ENCODE measurements around the gene DIS3L2.
A peak's percentile ranks its signal among the peaks of the same experiment; 100 is the strongest.

Gene DIS3L2

DNA sequence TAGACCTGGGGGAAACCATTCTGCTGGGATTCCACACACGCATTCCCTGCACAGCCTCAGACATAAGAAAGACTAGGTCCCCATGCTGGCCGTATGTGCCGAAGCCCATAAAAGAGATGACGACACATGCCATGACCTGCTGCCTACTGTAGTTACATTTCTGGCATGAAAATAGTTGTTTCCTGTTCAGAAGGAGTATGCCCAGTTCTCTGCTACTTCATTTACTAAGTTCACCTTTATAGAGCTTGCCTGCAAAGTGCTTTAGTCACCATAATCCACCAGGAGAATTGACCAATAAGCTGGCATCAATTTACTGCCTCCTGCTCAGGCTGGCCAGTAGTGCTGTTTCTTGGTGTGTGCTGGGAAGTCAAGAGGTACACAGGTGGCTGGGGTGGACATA is 266.8 kb downstream of the DIS3L2 start:
- peaks cover 7% of the 10 kb centered on the region; the same call in 1 of the 2 replicates for H3K4me1 ChIP-seq
- no peak overlapping the region for H3K27ac ChIP-seq
- no peak for TF ChIP-seq Cebpa-rat (IDR thresholded peaks at IDR 0.05)
- H4K20me1 ChIP-seq: no peaks in the 10 kb centered on the region
- H3K4me2 ChIP-seq: no peak overlapping the region
- H3K36me3 ChIP-seq: peaks cover 7% of the 10 kb centered on the region
- no peak overlapping the region for H3K9ac ChIP-seq
- H3K27me3 ChIP-seq: no peaks in the 10 kb centered on the region
- no peaks in the 10 kb centered on the region for H3K9me3 ChIP-seq
- H3K4me3 ChIP-seq: no peak overlapping the region

DNA sequence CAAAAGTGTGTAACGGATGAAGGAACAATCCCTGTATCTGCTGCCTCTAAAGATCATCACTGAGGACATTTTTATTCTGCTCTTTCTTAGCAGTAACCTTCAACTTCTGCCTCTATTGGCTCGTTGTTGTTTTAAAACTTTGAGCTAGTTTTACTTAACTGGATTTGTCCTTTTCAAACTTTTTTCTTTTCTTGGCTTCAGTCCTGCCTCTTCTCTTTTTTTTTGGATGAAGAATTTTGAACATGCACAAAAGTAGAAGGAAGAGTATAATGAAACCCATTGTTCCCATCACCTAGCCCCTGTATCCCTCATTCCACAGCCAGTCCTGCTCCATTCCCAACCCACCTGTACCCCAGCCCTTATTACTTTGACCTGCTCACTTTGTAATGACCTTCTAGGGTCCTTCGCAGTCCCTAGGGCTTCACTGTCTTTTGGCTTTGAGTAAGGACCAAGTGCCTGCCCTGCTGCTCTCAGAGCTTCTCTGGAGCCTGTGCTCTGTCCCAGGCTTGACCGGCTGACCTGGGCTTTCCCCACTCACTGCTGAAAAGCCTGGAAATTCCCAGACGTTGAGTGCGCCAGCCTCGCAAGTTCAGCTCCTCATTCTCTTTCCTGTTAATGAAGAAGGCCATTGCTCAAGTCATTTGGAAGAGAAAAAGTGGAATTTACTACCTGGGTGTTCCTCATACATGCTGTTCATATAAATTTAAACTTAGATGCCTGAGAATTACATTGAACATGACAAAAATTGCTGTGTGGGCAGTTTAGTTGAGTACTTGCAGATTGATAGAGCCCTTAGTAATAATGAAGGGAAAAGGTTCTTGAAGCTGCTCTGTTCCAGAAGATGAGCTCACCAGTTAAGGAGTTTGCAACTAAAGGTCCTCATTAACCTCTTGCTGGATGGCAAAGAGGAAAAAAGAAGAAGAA is 267.7 kb downstream of the DIS3L2 start:
- Histone ChIP-seq H3K36me3 (peaks cover 3% of the 10 kb centered on the region; the same call in 1 of the 2 replicates), H3K27me3 (no peaks in the 10 kb centered on the region), H3K4me2 (no peak overlapping the region), H3K9ac (no peak overlapping the region), H3K9me3 (no peaks in the 10 kb centered on the region), H3K4me1 (peaks cover 8% of the 10 kb centered on the region), H4K20me1 (no peaks in the 10 kb centered on the region), H3K27ac (no peak overlapping the region), H3K4me3 (no peak overlapping the region)
- TF ChIP-seq Cebpa-rat (IDR thresholded peaks at IDR 0.05): no peak

DNA sequence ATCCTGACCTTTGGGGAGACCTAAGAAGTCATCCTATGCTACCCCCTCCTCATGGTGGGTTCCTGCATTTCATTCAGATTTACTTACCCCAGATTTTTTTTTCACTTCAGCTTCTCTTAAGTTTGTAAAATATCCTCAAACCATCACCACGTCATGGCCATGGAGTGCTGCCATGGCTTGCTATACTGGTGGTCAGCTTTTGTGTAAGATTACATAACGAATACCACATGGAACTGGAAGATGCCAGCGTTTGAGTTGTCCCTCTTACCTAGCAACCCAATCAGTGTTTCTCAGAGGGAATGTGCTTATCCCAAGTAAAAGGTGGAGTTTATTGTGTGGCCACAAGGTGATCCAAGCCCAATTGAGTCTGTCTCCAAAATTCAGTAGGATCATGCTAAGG is 268.4 kb downstream of the DIS3L2 start:
- Histone ChIP-seq H3K4me2 (no peak overlapping the region), H3K27me3 (no peaks in the 10 kb centered on the region), H3K27ac (no peak overlapping the region), H4K20me1 (no peaks in the 10 kb centered on the region), H3K36me3 (no peaks in the 10 kb centered on the region; the same call in 1 of the 2 replicates), H3K9ac (no peak overlapping the region), H3K9me3 (no peaks in the 10 kb centered on the region), H3K4me1 (peaks cover 15% of the 10 kb centered on the region), H3K4me3 (no peak overlapping the region)
- TF ChIP-seq Cebpa-rat (IDR thresholded peaks at IDR 0.05): no peak

DNA sequence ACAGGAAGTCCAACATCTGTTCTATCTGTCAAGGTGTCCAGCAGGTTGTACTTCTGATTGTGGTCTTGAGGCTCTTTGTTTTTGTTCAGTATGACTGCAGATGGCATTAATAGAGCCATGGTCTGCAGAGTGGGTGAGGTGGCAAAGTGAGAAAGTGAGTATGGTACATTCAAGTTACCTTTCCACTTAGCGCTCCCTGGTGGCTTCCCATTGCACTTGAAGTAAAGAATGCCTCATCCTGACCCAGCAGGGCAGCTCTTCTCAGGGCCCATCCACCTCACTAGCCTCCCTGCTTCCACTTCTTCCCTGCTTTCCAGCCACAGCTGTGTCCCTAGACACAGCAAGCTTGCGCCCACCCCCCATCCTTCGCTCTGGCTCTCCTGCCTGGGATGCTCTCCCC is 269.0 kb downstream of the DIS3L2 start:
- no peaks in the 10 kb centered on the region; the same call in 1 of the 2 replicates for H3K36me3 ChIP-seq
- H3K9me3 ChIP-seq: no peaks in the 10 kb centered on the region
- TF ChIP-seq Cebpa-rat (IDR thresholded peaks at IDR 0.05): no peak
- H3K27me3 ChIP-seq: no peaks in the 10 kb centered on the region
- H3K4me1 ChIP-seq: peaks cover 17% of the 10 kb centered on the region
- no peak overlapping the region for H3K9ac ChIP-seq
- no peaks in the 10 kb centered on the region for H4K20me1 ChIP-seq
- H3K27ac ChIP-seq: no peak overlapping the region
- H3K4me2 ChIP-seq: no peak overlapping the region
- H3K4me3 ChIP-seq: no peak overlapping the region

DNA sequence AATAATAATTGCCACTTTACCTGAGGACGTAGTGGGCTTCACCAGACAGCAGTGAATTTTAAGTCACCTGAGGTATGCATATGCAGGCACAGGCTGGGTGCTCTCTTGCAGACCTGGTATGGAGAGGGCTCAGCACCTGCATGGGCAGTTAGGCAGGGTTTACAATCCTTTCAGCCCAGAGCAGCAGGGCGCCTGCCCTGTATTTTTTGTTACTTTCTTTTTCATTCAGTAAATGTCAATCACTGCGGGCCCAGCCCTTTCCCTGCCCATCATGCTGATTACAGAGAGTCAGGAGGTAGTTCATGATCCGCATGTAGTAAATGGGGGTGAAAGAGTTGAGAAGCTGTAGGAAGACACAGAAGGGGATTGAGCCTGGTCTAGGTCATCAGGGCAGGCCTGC is 270.0 kb downstream of the DIS3L2 start:
- Histone ChIP-seq H3K9me3 (no peaks in the 10 kb centered on the region), H3K27me3 (no peaks in the 10 kb centered on the region), H4K20me1 (no peaks in the 10 kb centered on the region), H3K4me1 (peaks cover 17% of the 10 kb centered on the region), H3K4me2 (no peak overlapping the region), H3K27ac (no peak overlapping the region), H3K4me3 (no peak overlapping the region), H3K36me3 (no peaks in the 10 kb centered on the region; the same call in 1 of the 2 replicates), H3K9ac (no peak overlapping the region)
- TF ChIP-seq Cebpa-rat (IDR thresholded peaks at IDR 0.05): no peak

DNA sequence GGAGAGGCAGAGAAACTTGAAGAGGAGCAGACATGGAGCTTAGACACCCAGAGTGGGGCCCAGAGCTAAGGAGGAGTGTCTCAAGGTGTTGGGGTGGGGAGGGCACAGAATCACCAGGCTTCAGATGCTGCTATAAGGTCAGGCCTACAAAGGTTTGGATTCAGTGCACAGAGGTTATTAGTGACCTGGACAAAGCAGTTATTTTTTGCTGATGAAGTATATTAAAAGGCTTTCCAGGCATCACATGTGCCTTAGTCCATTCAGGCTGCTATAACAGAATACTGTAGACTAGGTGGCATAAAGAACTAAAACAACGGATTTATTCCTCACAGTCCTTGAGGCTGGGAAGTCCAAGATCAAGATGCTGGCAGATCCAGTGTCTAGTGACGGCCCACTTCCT is 271.4 kb downstream of the DIS3L2 start:
- no peak for TF ChIP-seq Cebpa-rat (IDR thresholded peaks at IDR 0.05)
- no peak overlapping the region for H3K4me2 ChIP-seq
- H3K27me3 ChIP-seq: no peaks in the 10 kb centered on the region
- no peaks in the 10 kb centered on the region; the same call in 1 of the 2 replicates for H3K36me3 ChIP-seq
- no peak overlapping the region for H3K9ac ChIP-seq
- no peaks in the 10 kb centered on the region for H4K20me1 ChIP-seq
- no peak overlapping the region for H3K27ac ChIP-seq
- H3K4me1 ChIP-seq: peaks cover 26% of the 10 kb centered on the region
- H3K4me3 ChIP-seq: no peak overlapping the region
- no peaks in the 10 kb centered on the region for H3K9me3 ChIP-seq

DNA sequence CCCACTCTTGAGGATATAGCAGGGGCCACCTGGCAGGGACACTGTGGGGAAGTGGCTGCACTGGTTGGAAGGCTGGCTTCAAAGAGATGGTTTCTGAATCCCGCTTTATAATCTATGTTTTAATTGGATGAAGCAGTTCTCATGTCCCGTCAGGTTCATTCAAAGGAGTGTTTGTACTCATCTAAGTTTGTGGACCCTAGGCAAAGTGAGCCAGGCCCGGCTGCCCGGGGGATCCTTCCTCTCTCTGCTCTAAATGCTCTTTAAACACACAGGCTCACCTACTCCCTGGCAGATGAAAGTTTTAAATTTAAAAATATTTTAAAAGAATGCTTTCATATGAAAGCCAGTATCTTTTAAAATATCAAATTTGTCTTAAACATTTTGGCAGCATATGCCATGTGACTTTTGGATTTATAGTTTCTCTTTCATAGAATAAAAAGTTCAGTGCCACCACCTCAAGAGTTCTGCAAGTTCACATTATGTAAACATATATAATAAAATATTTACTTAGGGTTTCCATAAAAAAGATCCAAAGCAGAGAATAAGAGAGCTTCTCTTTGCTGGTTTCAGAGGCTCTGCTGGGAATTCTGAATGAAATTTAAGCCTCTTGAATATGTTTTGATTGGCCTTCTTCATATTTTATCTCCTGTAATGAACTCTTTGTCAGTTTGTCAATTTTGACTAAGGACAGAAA is 273.6 kb downstream of the DIS3L2 start:
- Histone ChIP-seq H3K4me3 (no peak overlapping the region), H4K20me1 (no peaks in the 10 kb centered on the region), H3K4me1 (peaks cover 27% of the 10 kb centered on the region), H3K27ac (no peak overlapping the region), H3K36me3 (peaks cover 19% of the 10 kb centered on the region), H3K4me2 (peak overlapping the region; percentile 33), H3K27me3 (no peaks in the 10 kb centered on the region), H3K9ac (no peak overlapping the region), H3K9me3 (no peaks in the 10 kb centered on the region)
- no peak for TF ChIP-seq Cebpa-rat (IDR thresholded peaks at IDR 0.05)

DNA sequence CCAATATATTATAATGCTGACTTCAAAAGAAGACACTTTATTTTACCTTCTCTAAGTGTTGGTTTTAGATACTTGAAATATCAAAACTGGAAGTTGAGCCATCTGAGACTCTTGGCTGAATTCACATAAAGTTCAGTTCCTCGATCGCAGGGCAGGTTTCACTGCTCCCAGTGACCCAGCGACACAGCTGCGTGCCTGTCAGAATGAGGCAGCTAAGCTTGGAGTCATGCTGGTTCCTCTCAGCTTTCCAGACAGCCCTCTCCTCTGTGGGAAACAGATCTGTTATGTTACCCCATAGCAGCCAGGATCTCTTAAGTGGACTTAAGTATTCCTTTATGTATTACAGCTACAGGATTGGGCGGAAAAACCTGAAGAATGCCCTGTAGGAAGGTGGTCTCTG is 274.2 kb downstream of the DIS3L2 start:
- no peaks in the 10 kb centered on the region for H3K9me3 ChIP-seq
- no peak overlapping the region for H3K4me2 ChIP-seq
- H4K20me1 ChIP-seq: no peaks in the 10 kb centered on the region
- no peak overlapping the region for H3K9ac ChIP-seq
- peaks cover 25% of the 10 kb centered on the region for H3K36me3 ChIP-seq
- no peak overlapping the region for H3K27ac ChIP-seq
- no peak overlapping the region for H3K4me3 ChIP-seq
- H3K27me3 ChIP-seq: no peaks in the 10 kb centered on the region
- no peak for TF ChIP-seq Cebpa-rat (IDR thresholded peaks at IDR 0.05)
- peaks cover 27% of the 10 kb centered on the region for H3K4me1 ChIP-seq

DNA sequence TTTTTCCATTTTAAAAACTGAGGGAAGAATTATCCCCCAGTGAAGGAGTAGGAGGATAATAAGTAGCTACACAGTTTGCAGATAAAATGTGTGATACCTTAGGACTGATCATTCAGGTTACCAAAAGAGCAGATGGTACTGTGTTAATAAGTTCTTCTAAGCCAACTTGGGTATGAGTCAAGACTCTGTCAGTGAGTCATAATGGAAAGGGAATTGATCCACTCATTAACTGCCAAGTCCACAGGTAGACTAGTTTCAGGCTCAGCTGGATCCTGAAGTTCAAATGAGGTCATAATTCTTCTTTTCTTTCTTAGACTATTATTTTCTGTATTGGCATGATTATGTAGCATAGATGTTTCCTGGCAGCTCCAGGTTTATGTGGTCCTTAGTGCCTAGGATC is 274.7 kb downstream of the DIS3L2 start:
- TF ChIP-seq Cebpa-rat (IDR thresholded peaks at IDR 0.05): no peak
- peaks cover 27% of the 10 kb centered on the region for H3K4me1 ChIP-seq
- no peak overlapping the region for H3K4me3 ChIP-seq
- H3K27ac ChIP-seq: no peak overlapping the region
- H3K9me3 ChIP-seq: no peaks in the 10 kb centered on the region
- H4K20me1 ChIP-seq: no peaks in the 10 kb centered on the region
- peaks cover 30% of the 10 kb centered on the region for H3K36me3 ChIP-seq
- H3K4me2 ChIP-seq: no peak overlapping the region
- no peak overlapping the region for H3K9ac ChIP-seq
- no peaks in the 10 kb centered on the region for H3K27me3 ChIP-seq

DNA sequence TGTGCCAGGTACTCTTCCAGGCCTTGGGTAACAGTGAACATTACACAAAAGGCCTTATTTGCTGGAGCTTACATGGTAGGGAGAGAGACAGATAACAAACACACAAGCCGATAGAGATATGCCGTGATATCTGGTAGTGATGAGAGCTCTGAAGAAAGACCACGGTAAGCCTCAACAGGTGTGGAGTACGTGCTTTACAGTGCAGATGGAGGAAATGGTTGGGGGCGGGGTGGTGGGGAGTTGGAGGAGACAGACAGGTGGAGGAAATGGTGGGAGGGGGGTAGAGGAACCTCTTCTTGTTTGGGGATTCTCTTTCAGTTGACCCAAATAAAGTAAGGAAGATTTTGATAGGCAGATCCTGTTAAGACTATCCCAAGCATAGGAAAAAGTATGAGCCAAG is 276.0 kb downstream of the DIS3L2 start:
- Histone ChIP-seq H3K36me3 (peaks cover 31% of the 10 kb centered on the region), H3K4me3 (no peak overlapping the region), H3K4me2 (peak overlapping the region; percentile 34), H3K27ac (no peak overlapping the region), H3K4me1 (peaks cover 21% of the 10 kb centered on the region), H4K20me1 (peaks cover 3% of the 10 kb centered on the region; the same call in 1 of the 2 replicates), H3K9ac (no peak overlapping the region), H3K9me3 (no peaks in the 10 kb centered on the region), H3K27me3 (no peaks in the 10 kb centered on the region)
- TF ChIP-seq Cebpa-rat (IDR thresholded peaks at IDR 0.05): no peak

Measured in BLaER1 (cell line).